Brain pericyte (primary cell): ENCODE measurements around the gene LGR4.

Experiments
- DNase-seq: peaks from one replicate; pipeline ENCODE4 v3.0.0-alpha.2; 2012; ENCODE audit warnings: low read depth, low spot score

The LGR4 gene

DNA sequence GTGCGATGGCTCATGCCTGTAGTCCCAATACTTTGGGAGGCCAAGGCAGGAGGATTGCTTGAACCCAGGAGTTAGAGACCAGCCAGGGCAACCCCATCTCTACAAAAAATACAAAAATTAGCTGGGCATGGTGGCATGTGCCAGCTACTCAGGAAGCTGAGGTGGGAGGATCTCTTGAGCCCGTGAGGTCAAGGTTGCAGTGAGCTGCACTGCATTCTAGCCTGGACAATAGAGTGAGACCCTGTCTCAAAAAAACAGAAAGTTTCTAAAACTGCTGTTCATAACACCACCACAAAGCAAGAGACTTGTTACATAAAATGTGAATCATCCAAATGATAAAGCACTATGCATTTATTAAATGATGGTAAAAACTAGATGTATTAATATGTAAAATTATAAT, 69.4 kb downstream of the LGR4 start:
- DNase-seq: no peak

GRCh38 chr11:27402450-27402849, 70.1 kb downstream of the LGR4 start:
- no peak for DNase-seq

DNA sequence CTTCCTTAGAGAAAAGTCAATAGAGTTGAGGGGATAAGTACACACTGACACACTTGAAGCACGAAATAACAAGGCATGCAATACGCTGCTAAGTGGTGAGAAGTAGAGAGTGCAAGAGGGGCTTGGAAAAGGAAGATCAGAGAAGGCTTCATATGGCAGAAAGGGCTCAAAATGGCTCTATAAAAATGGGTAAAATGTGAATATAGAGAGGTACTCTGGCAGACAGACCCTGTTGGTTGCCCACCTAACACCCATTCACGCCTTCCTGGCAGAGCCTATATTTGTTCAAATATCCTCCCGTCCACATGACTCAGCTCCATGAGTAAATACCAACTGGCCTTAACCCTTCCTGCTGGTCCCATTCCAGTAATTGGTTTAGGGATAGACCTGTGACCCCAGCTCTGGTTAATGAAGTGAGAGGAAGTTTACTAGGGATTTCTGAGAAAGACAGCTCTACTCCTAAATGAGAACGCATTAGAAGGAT, 70.7 kb downstream of the LGR4 start:
- no peak for DNase-seq

GRCh38 chr11:27401280-27401832, 71.2 kb downstream of the LGR4 start:
- no peak for DNase-seq

DNA sequence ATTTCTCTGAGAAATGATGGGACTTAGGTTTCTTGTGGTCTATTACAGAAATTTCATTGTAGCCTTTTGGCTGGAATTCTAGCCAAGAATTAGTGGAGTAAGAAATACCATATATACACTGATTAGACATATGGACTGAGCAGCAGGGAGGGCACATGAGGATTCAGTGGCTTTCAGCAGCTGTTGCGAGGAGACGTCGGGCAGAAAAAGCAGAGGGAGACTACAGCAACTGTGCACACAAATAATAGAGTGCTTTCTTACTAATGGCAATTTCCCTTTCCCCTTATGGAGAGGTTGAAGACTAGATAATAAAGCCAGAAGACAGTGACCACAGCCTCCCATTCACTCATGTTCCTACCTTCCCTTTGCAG, 74.2 kb downstream of the LGR4 start:
- DNase-seq: no peak

DNA sequence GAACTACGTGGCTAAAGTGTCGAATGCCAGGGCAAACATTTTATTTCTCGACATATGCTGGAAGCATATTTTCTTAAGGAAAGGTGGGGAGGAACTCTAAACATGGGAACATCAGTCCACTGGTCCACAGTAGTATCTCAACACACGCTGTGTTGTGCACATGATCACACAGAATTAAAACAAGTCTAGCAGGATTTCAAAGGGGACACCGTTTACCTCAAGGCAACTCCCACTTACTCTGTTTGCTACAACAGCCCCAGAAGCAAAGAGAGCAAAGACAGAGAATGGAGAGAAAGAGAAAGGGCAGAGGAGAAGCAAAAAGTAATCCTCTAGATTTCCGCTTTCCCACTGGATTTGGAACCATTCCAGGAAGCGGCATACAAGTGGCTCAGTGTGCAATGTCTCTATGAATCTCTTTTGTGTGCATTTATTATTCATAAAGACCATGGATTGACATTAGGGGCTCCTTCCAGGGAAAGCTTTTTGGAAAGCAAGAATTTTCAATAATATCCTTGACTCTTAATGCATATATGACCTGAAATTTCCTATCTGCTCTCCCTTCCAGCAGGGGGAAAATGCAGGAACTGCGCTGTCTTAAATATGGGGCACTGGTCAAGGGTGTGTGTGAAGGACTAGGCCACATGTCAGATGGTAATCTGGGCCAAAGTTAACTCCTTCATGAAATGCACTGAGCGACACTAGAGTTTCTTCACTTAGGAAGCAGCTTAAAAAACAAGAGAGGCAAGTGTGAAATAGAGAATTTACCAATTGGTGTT, 74.8 kb downstream of the LGR4 start:
- no peak for DNase-seq

GRCh38 chr11:27396259-27396839, 76.2 kb downstream of the LGR4 start:
- no peak for DNase-seq

DNA sequence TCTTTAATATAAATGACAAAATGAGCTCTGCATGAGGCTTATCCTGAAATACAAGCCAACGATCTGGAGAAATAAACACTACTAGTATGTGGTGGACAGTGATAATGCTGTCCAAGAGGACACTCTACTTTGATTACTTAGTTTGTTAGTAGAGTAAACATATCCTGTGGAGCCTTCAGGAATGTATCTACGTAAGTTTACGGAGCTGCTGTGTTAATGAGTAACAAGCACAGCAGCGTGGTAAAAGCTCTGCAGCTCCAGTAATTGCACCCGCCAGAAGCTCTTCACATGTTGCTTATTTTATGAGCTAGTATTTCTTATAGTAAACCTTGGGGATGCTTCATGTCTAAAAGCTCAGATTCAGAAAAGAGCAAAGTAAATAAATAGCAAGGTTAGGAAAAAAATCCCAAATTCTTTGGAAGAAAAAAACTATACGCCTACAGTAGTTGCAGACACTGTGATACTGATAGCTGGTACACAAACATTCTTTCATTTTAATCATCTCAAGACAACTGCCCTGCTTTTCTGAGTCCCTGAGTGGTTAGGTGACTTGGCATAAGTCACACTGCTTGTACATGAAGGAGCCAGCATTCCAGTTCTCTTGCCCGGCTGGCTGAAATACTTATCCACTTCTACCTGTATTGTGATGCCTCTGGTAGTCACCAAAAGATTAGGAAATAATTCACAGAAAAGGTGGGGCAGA, 76.9 kb downstream of the LGR4 start:
- DNase-seq: peak; percentile 40

DNA sequence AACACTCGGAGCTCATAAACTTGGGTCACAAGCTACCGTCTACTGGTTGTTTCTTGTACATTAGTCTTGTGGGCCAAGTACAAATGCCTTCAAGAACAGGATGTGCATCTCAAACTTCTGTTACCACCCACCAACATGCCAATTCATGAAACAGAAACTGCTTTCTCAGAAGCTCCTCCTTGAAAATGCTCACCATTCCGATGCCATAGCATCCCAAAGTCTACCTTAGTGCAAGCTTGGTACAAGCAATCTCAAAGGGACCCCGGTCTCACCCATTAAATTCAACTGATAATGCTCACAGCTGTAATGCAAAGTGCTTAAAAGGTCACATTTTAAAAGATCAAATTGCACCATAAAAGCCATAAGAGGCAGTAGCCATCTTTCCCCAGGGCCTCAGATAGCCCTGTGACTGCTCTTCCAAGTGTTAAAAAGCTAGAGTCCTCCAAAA, 77.8 kb downstream of the LGR4 start:
- no peak for DNase-seq

GRCh38 chr11:27392278-27393114, 80.1 kb downstream of the LGR4 start:
- peak; percentile 12 for DNase-seq

DNA sequence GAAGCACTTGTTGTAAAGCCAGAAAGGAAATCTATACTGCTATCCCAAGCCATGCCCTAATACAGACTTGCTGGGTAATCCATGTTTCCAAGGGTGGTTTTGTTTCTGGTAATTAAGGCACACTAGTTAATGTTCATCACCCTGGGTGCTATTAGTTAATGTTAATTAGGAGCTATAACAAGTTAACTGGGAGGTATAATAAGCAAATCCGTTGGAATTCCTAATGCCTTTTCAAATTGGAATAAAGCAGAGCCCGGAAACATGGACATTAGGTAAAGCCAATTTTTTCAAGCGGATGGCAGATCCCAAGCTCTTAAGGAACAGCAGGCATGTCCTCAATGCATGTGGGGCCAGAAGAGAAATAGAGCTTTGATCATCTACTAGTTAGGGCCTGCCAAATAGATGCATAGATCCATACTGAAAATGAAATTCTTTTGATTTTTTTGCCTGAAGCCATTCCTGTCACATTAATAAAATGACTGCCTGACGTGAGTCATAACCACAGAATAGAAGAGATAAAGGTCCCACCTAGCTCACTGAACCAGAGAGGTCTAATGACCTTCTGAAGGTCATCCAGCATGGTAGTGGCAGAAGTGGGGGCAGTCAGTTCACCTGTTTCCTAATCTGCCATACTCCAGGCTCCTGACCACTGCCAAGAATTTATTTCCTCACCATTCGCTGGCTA, 81.1 kb downstream of the LGR4 start:
- DNase-seq: no peak

GRCh38 chr11:27390318-27391295, 82.0 kb downstream of the LGR4 start:
- DNase-seq: no peak

- DNase-seq: no peak
Measured at GRCh38 chr11:27388869-27389268, 83.7 kb downstream of the LGR4 start.

DNA sequence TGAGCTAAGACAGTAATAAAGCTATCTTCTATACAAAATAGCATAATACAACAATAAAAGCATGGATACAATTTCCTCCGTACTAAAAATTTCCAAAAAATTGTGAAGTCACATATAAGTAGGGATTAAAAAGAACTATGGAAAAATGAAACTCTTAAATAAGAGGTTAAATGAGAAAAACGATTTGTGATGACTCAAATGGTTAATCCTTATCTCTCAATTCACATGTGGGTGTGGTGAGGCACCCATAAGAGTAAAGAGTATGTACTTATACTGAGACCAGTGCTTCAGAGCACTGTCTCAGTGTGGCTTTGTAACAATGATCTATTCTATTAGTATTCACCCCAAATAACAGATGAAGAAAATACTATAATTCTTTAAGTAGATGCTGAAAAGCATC, 84.6 kb downstream of the LGR4 start:
- no peak for DNase-seq

DNA sequence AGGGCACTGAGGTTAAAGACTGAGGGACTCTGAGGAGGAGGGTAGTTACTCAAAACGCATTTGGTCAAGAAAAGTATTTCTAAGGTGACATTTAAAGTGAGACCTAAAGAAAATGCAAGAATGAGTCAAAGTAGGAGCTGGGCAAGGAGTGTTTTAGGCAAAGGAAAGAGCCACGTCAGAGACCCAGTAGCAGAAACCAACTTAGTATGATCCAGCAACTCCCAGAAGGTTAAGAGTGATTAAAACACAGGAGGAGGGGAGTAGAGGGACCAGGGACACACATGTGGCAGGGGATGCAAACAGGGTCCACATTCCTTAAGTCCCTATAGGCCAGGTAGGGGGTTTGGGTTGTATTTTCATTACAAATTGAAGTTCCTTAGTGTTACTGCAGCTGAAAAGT, 85.2 kb downstream of the LGR4 start:
- no peak for DNase-seq

GRCh38 chr11:27386181-27386845, 86.3 kb downstream of the LGR4 start:
- no peak for DNase-seq

DNA sequence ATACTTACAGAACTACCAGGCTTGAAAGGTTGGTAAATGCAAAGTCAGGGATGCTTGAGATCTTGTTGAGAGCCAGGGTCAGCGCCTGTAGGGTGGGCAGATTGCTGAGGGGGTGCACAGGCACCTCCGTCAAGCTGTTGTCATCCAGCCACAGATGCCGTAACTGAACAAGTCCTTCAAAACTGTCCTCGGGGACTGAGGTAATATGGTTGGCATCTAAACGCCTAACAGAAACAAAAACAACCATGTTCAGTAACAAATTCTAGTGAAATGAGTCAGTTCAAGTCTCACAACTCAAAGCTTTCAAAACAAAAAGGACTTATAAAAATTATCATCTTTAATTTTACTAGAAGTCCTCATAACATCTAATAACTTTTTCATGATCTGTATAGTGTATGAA, 87.3 kb downstream of the LGR4 start:
- no peak for DNase-seq

- DNase-seq: no peak
Measured at GRCh38 chr11:27384227-27384626, 88.4 kb downstream of the LGR4 start.

DNA sequence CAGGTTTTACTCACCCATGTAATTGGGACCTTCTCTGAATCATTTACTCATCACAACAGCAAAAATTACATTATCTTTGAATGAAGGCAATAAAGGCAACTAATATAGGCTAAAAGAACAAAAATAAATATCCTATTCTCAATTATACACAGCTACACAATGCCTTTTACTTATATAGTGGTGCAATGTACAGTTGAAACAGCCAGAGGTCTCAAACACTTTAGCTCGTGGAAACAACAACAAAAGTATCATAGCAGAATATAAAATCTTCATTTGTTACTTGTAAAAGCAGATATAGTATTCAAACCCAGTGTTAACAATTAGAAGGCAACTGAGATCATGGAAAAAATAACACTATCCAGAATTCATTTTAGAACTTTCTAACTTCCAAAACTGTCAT, 88.9 kb downstream of the LGR4 start:
- DNase-seq: no peak
